Measurements from ENCODE around the gene GNPTG. TPM values are rescaled to one million over a fixed set of nuclear protein-coding genes. Genes with fewer than 3 reads are reported as not detected.

GNPTG gene
- total RNA-seq, 1 donor from 2014 or later: 27.5 TPM

DNA sequence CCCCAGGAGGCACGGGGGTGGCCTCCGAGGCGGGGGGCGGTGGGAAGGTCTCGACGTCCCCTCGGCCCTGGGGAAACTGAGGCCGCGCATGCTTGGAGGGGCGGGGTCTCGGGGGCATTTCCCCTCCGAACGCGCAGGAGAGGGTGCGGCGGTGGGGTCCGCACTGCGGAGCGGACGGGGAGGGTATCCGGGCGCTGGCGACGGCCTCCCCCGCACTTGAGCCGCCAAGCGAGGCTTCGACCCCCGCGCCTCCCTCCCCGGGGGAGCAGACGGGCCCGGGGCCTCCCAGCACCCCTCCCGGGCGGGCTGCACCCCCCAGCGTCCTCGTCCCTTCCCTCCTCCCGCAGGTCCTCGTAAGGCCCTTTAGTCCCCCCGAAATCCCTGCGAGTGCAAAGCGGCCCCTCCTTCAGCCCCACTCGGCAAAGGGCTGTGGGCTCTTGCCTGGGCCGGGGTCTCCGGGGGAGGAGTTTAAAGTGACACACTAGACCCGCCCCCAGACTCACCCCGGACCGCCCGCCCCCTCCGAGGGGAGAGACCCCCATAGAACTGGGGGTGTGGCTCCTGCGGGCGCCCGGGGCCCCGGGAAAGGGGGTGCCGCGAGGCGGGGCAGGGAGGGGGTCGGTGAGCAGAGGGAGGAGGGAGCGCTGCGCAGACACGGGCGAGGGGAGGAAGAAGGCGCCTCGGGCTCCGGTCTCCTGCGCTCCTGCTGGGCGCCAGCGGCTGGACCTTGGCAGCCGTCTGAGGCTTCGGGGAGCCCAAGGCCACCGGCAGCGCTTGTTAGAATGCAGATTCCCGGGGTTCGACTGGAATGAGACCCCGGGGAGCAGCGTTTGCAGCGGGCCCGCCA, 17.7 kb upstream of the GNPTG start:
- no peak for DNase-seq (ENCODE audit: low read depth, low spot score)

DNA sequence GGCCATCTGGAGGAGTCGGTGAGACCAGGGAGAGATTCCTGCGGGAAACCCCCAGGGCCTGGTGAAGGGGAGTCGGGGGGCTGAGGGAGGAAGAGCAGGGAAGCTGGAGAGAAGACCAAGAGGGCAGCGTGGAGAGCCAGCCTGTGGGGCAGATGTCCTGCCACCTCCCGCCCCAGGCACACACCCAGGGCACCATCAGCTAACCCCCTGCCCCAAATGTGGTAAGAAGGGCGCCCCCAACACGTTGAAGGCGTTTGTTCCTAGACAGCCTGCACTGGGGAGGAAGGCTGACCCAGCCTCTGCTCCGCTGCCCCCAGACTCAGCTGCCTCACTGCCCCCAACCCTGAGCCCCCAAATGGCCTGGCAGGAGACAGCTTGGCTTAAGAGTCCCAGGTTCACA, 17.0 kb upstream of the GNPTG start:
- no peak for DNase-seq (ENCODE audit: low read depth, low spot score)

DNA sequence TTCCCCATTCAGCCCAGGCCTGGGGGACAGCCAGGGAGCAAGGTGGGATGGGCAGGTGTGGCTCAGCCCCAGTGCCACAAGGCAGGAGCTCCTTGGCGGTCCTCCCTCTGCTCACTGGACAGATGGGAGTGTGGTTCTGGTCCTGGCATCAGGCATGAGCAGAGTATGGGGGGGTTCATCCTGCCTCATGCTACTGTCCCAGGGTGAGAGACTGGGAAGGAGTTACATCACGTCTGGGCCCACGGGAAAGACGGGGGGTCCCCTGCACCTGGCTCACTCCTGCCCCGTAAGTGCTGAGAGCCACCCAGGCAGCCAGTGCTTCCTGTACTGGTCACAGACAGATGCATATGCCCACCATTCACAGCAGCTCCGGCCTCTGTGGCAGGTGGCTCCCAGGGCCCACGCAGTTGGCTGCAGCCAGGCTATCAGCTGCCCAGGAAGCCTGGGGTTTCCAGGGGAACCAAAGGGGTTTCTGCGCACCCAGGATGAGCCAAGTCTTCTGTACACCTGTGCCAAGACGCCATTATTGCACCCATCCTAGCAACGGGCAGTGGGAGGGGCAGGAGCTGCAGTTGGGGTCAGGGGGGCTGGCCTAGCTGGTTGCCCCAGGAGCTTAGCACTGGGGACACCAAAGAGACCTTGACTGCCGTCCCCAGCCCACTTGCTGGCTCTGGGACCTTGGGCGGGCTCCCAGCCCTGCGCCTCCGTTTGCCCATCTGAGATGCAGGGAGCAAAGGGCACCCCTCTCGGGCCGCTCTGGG, 16.3 kb upstream of the GNPTG start:
- no peak for DNase-seq (ENCODE audit: low read depth, low spot score)

DNA sequence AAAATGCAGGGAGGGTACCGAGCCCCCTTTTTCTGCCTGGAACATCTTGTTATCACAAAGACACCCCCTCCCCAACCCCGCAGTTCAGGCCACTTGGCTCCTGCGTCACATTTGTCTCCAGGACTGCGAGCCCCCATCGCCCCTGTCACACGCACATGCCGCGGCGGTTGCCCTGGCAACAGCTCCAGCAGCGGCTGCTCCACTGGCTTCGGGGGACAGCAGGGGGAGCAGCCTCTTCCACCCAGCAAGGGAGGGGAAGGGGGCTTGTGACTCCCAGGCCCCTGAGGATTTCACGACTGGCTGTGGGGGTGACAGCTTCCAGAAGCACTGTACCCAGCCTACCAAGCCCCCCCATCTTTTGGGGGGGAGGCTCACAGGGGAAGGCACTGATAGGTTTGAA, 15.7 kb upstream of the GNPTG start:
- DNase-seq (ENCODE audit: low read depth, low spot score): no peak

DNA sequence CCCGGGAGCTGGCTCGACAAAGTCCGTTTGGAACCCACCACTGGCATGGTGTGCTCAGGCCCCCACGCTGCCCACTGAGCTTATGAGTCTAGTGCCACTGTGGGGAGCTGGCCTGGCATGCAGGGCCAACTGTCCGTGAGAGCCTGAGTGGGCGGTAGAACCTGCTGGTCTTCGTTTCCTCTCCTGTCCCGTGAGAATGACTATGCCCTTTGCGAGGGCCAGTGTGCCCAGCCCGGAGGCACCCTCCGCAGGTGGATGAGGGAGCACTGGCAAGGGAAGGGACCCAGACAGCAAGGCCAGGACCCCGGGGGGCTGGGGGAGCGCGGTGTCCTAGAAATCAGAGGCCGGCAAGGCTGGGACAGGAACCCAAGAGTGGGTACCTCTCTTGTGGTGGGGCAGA, 15.1 kb upstream of the GNPTG start:
- DNase-seq (ENCODE audit: low read depth, low spot score): no peak

DNA sequence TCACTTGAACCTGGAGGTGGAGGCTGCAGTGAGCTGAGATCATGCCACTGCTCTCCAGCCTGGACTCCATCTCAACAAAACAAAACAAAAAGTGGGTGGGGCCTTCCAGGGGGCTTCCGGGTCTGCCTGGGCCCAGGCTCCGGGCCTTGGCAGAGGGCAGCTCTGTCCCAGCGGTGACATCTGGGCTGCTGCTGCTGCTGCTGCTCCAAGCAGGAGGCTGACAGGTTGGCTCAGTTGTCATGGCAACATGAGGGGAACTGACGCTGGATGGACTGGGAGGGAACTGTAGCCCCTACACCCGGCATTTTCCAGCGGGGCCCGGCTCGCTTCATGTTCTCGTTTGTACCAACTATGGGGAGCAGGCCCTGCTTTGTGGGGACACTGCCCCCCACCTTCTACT, 14.2 kb upstream of the GNPTG start:
- DNase-seq (ENCODE audit: low read depth, low spot score): no peak

DNA sequence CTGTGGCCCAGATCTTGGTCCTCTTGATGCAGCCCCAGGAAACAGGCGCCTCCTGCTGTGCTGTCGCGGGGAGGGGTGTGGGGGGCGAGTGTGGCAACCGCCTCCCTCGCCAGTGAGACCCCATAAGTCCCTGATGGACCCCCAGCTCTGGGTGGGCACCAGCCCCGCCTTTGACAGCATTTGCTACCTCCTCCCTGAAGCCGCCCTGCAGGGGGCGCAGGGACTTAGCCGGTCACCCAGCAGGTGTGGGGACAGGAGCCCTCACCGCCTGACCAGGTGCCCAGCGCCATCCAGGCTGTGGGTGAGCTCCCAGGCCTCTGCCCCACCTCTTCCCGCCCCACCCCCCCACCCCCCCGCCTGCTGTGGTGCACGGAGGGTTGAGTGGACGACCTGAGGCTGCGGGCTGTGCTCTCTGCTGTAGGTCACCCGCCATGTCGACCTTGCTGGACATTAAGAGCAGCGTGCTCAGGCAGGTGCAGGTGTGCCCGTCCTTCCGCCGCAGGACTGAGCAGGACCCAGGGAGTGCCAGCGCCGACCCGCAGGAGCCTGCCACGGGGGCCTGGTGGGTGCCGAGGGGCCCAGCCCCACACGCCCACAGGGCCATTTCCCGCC, 13.5 kb upstream of the GNPTG start:
- DNase-seq (ENCODE audit: low read depth, low spot score): no peak

DNA sequence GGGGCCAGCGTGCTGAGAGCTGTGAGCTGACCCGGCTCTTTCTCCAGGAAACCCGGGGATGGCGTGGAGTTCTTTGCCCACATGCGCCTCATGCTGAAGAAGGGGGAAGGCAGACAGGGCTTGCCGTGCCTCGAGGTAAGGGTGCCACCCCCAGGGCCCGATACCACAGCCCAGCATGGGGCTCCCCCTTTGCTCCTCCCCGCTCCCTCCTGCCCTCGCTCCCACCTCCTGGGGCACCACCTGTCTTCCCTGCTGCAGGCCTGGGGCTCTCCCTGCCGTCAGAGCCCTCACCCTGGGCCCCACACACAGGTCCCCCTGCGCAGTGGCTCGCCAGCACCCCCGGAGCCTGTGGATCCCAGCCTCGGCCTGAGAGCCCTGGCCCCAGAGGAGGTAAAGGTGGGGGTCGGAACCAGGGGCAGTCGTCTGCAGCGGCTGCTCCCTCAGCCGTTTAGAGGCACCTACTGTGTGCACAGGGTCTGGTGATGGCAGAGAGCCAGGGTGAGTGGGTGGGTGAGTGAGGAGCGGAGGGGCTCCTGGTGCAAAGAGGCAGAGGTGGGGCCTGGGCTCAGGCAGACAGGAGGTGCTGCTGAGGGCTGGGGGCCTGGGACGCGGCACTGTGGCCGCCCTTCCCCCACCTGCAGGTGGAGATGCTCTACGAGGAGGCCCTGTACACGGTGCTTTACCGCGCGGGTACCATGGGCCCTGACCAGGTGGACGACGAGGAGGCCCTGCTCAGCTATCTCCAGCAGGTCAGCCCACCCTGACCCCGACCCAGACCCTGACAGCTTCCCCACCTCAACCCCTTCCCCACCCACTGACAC, 12.7 kb upstream of the GNPTG start:
- no peak for DNase-seq (ENCODE audit: low read depth, low spot score)

DNA sequence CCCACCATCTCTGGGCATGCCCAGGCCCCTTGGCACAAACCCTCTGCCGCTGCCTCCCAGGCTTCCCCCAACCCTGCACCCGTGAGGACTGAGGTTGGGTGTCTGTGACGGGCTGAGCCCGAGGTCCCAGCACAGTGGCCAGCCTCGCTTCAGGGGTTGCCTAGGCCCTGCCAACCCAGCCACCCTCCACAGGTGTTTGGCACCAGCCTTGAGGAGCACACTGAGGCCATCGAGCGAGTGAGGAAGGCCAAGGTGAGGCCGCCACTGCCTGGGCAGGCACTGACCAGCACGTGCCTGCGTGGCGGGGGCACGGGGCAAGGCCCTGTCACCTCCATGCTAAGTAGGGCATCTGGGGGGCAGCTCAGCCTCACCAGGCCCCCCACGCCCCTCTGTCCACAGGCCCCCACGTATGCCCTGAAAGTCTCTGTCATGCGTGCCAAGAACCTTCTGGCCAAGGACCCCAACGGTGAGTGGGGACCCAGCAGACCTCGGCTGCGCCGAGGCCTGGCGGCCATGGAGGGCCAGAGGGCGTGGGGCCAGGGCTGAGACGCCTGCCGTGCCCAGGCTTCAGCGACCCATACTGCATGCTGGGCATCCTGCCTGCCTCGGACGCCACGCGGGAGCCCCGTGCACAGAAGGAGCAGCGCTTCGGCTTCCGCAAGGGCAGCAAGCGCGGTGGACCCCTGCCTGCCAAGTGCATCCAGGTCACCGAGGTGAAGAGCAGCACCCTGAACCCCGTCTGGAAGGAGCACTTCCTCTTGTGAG, 10.8 kb upstream of the GNPTG start:
- no peak for DNase-seq (ENCODE audit: low read depth, low spot score)

DNA sequence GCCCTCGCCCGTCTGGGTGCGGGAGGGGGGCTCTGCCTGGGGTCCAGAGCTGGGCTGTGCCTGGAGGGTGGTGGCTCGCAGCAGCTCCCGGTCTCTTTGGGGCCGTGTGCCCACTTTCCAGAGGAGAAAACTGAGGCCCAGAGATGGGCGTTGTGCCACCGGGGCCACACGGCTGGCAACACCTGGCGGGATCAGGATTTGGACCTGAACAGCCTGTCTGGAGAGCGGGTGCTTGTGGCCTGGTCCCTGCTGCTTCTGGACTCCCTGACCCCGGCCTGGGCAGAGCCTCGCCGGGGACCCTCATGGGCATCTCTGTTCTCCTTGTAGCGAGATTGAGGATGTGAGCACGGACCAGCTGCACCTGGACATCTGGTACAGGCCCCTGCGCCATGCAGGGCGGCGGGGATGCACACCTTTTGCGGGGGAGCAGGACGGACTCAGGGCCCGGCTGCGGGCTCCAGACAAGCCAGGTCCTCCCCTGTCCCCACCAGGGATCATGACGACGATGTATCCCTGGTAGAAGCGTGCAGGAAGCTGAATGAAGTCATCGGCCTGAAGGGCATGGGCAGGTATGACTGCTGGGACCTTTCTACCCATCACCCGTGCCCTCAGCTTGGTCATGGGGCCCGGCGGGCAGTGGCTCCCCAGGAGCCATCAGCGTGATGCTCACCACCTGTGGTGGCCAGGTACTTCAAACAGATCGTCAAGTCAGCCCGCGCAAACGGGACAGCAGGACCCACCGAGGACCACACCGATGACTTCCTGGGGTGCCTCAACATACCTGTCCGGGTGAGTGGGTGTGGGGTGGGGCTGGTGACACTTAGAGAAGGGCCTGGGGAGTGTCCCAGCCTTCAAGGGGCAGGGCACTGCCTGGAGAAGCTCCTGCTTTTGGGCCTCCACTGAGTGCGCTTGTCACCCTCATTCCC, 10.0 kb upstream of the GNPTG start:
- no peak for DNase-seq (ENCODE audit: low read depth, low spot score)

DNA sequence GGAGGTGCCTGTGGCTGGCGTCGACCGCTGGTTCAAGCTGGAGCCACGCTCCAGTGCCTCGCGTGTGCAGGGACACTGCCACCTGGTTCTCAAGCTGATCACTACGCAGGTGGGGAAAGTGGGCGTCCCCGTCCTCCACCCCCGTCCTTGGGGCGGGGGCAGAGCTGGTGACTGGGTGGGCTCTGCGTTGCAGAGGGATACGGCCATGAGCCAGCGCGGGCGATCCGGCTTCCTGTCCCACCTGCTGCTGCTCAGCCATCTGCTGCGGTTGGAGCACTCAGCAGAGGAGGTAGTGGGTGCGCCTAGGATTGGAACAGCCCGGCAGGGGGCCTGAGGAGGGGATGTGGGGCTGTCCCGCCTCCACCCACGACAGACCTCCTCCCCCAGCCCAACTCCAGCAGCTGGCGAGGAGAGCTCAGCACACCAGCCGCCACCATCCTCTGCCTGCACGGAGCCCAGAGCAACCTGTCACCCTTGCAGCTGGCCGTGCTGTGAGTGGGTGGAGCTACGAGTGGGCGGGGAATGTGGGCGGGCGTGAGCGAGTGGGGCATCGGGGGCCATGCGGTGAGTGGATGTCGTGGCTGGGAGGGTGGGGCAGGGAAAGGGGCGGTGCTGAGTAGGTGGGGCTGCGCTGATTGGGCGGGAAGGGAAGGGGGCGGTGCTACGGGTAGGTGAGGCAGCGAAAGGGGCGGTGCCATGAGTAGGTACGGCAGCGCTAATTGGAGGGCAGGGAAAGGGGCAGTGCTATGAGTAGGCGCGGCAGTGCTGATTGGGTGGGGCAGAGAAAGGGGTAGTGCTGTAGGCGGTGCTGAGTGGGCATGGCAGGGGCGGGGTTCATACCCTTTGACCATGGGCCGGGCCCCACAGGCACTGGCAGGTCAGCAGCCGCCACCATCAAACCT, 9.0 kb upstream of the GNPTG start:
- peak; percentile 66 for DNase-seq (ENCODE audit: low read depth, low spot score)

DNA sequence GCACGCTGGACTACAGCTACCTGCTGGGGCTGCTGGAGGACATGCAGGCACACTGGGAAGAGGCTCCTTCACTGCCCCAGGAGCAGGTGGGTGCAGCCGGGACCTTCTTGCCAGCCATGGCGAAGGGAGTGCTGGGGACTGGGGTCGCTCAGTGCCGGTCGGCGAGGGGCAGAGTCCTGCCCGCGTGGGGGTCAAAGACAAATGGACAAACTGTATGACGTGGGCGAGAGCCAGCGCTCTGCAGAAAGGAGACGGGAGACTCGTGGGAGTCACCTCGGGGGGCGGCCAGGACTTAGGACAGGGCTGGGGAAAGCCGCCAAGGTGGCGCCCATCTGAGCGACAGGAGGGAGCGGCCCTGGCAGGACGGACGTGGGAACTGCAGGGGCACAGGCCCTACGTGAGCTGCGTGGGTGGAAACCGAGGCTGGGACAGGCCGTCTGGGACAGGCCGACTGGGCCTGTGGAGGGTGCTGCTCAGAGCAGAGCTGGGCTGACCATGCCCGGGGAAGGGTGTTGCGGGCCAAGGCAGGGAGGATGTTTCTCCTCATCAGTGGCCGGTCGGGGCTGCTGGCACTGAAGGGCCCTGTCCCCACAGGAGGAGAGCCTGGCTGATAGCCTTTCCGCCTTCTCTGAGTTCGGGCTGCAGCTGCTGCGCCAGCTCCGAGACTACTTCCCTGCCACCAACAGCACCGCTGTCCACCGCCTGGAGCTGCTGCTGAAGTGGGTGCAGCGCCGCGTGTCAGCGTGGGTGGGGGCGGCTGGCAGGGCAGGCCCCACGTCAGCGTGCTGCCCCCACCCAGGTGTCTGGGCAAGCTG, 8.1 kb upstream of the GNPTG start:
- no peak for DNase-seq (ENCODE audit: low read depth, low spot score)

DNA sequence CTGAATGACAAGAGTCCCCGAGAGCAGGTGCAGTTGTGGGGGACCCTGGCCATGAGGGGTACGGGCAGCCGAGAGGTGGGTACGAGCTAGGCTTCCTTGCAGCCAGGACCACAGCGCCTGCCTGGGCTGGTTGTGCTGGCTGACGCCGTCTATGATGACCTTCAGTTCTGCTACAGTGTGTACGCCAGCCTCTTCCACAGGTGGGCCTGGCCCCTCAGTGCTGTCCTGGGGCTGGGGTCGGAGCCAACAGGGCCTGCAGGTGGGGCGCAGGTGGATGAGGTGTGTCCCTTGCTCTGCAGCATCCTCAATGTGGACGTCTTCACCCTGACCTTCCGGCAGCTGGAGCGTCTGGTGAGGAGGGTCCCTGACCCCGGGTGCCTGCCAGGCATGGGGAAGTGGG, 7.2 kb upstream of the GNPTG start:
- no peak for DNase-seq (ENCODE audit: low read depth, low spot score)

DNA sequence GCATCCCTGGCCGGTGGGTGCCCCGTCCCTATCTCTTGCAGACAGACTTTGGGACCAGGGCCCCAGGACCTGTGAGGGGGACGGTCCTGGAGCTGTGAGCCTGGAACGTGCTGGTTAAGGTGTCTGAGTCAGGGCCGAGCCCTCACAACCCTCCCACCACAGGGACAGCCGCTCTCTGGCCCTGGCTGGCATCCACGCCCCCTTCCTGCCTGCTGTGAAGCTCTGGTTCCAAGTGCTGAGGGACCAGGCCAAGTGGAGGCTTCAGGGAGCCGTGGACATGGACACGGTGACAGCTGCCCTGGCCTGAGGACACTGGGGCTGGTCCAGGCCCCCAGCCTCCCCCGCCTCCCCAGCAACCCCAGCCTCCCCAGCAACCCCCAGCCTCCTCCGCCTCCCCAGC, 6.6 kb upstream of the GNPTG start:
- DNase-seq (ENCODE audit: low read depth, low spot score): no peak

DNA sequence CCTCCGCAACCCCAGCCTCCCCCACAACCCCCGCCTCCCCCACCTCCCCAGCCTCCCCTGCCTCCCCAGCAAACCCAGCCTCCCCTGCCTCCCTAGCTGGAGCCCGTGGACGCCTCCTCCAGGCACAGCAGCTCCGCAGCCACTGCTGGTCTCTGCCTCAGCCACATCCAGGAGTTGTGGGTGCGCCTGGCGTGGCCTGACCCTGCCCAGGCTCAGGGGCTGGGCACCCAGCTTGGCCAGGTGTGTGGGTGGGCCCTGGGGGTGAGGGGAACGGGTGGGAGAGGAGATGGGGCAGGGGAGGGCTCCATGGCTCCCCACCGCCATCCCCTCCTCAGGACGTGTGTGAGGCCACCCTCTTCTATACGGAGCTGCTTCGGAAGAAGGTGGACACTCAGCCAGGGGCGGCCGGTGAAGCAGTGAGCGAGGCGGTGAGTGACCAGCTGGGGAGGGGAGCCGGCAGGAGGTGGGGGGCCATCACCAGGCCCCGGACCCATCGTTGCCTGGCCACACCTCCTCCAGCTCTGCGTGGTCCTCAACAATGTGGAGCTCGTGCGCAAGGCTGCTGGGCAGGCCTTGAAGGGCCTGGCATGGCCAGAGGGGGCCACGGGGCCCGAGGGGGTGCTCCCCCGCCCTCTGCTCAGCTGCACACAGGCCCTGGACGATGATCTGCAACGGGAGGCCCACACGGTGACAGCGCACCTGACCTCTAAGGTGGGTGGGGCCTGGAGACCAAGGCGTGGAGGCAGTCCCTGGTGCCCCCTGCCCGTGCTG, 5.9 kb upstream of the GNPTG start:
- no peak for DNase-seq (ENCODE audit: low read depth, low spot score)

DNA sequence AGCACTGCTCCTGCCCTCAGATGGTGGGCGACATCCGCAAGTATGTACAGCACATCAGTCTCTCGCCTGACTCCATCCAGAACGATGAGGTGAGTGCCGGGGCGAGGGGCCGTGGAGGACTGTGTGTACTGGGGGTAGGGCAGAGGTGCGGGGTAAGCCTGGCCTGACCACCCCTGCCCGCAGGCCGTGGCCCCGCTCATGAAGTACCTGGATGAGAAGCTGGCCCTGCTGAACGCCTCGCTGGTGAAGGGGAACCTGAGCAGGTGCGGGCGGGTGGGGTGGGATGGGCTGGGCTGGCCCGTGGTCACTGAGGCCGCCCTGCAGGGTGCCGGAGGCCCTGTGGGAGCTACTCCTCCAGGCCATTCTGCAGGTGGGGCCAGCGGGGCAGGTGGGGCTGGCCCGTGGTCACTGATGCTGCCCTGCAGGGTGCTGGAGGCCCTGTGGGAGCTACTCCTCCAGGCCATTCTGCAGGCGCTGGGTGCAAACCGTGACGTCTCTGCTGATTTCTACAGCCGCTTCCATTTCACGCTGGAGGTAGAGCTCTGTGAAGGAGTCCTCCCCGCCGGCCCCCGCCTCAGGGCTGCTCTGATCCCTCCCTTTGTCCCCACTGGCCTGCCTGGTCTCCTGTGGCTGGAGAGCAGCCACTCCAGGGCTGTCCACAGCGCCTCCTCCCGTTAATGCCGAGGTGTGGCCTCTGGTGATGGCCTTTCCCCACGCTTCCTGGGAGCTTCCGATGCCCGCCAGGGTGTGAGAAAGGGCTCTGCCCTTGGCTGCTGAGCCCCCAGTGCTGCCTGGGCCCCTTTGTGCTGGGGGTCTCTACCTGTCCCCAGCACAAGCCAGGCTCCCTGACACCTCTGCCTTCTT, 5.1 kb upstream of the GNPTG start:
- no peak for DNase-seq (ENCODE audit: low read depth, low spot score)

Measured in pulmonary artery endothelial cell (primary cell).